OCI-LY1 (cell line): ENCODE results near the gene SECTM1.

ENCODE experiments used
- H2AFZ ChIP-seq: fragments of 200-600 bp; sonication (generic), shearing (Covaris generic); 2 replicates; pipeline ENCODE4 v1.6.0; 2014; ENCODE audit warnings: antibody characterized with exemption, mild to moderate bottlenecking, low read length
- H3F3A ChIP-seq: fragments of 200-600 bp; sonication (generic), shearing (Covaris generic); 2 replicates; pipeline ENCODE4 v1.6.0; 2014; ENCODE audit warnings: mild to moderate bottlenecking, antibody characterized with exemption, low read length, moderate library complexity; ENCODE audit not compliant: insufficient read depth
- H3K27ac ChIP-seq: fragments of 200-600 bp; sonication (generic); 2 replicates; pipeline ENCODE4 v1.5.1; 2014; ENCODE audit warnings: low read length, mixed run types, mild to moderate bottlenecking, low read depth; ENCODE audit not compliant: poor library complexity, severe bottlenecking
- H3K27me3 ChIP-seq: fragments of 200-600 bp; sonication (generic); 2 replicates; pipeline ENCODE4 v1.6.0; 2014; ENCODE audit warnings: antibody characterized with exemption, mild to moderate bottlenecking, low read length, moderate library complexity; ENCODE audit not compliant: insufficient read depth
- H3K36me3 ChIP-seq: fragments of 200-600 bp; sonication (generic); 2 replicates; pipeline ENCODE4 v1.6.1; 2014; ENCODE audit warnings: mild to moderate bottlenecking, antibody characterized with exemption, low read length, moderate library complexity, mixed read lengths; ENCODE audit not compliant: insufficient read depth
- H3K4me1 ChIP-seq: fragments of 200-600 bp; sonication (generic); 2 replicates; pipeline ENCODE4 v1.5.1; 2014; ENCODE audit warnings: mild to moderate bottlenecking, low read length, moderate library complexity; ENCODE audit not compliant: insufficient read depth, severe bottlenecking
- H3K4me2 ChIP-seq: fragments of 200-600 bp; sonication (generic), shearing (Covaris generic); 2 replicates; pipeline ENCODE4 v1.6.1; 2014; ENCODE audit warnings: low read length
- H3K4me3 ChIP-seq: fragments of 200-600 bp; sonication (generic); 2 replicates; pipeline ENCODE4 v1.5.1; 2014; ENCODE audit warnings: low read length, low read depth, mild to moderate bottlenecking, mixed read lengths; ENCODE audit not compliant: poor library complexity, severe bottlenecking
- H3K79me2 ChIP-seq: fragments of 200-600 bp; shearing (Covaris generic); 2 replicates; pipeline ENCODE4 v1.6.1; 2016; ENCODE audit warnings: mixed run types, low read length, mixed read lengths; ENCODE audit not compliant: insufficient read depth
- H3K9ac ChIP-seq: fragments of 200-600 bp; sonication (generic), shearing (Covaris generic); 2 replicates; pipeline ENCODE4 v1.6.1; 2014; ENCODE audit warnings: mild to moderate bottlenecking, low read length, mixed read lengths
- H3K9me2 ChIP-seq: fragments of 200-600 bp; sonication (generic), shearing (Covaris generic); 2 replicates; pipeline ENCODE4 v1.6.1; 2014; ENCODE audit warnings: low read depth, mild to moderate bottlenecking, low read length, mixed read lengths
- H3K9me3 ChIP-seq: fragments of 200-600 bp; shearing (Covaris generic); 2 replicates; pipeline ENCODE4 v1.6.1; 2014; ENCODE audit warnings: low read length, mixed read lengths
- H4K20me1 ChIP-seq: fragments of 200-600 bp; sonication (generic), shearing (Covaris generic); 2 replicates; pipeline ENCODE4 v1.6.0; 2016; ENCODE audit warnings: mild to moderate bottlenecking, low read length; ENCODE audit not compliant: insufficient read depth
- EZH2 ChIP-seq: fragments of 200-600 bp; sonication (generic), shearing (Covaris generic); IDR thresholded peaks from 2 replicates; pipeline ENCODE4 v1.8.0; 2017; ENCODE audit warnings: borderline replicate concordance, mixed run types, mild to moderate bottlenecking, antibody characterized with exemption, low read length, moderate library complexity, mixed read lengths
- TF ChIP-seq, protein P1 (sequence below): fragments of 200-600 bp; sonication (generic), shearing (Covaris generic); IDR thresholded peaks from 2 replicates; pipeline ENCODE4 v1.5.1; 2017; ENCODE audit warnings: mild to moderate bottlenecking, antibody characterized with exemption, low read length, moderate library complexity, mixed read lengths

Gene SECTM1

DNA sequence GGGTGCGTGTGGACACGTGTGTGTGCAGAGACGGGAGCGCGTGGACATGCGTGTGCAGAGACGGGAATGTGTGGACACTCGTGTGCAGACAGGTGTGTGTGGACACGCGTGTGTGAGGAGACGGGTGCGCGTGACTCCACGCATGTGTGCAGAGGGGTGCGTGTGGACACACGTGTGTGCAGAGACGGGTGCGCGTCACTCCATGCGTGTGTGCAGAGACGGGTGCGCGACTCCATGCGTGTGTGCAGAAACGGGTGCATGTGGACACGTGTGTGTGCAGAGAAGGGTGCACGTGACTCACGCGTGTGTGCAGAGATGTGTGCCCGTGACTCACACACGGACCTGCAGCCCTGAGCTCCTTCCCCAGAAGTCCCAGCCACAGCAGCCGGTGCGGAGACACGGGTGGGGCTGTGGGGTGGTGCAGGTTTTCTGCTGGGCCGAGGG, 13.9 kb downstream of the SECTM1 start:
- Histone ChIP-seq H3K4me1 (peaks cover 10% of the 10 kb centered on the region), H3K79me2 (no peaks in the 10 kb centered on the region), H4K20me1 (no peaks in the 10 kb centered on the region), H3K4me2 (no peak overlapping the region), H3K27me3 (peaks cover 10% of the 10 kb centered on the region; the same call in 1 of the 2 replicates), H3K4me3 (no peak overlapping the region), H3K9me3 (no peaks in the 10 kb centered on the region), H3K9ac (no peak overlapping the region), H2AFZ (no peak overlapping the region), H3F3A (no peaks in the 10 kb centered on the region; the same call in 1 of the 2 replicates), H3K36me3 (no peaks in the 10 kb centered on the region), H3K9me2 (no peaks in the 10 kb centered on the region), H3K27ac (no peak overlapping the region)
- TF ChIP-seq, protein P1, sequence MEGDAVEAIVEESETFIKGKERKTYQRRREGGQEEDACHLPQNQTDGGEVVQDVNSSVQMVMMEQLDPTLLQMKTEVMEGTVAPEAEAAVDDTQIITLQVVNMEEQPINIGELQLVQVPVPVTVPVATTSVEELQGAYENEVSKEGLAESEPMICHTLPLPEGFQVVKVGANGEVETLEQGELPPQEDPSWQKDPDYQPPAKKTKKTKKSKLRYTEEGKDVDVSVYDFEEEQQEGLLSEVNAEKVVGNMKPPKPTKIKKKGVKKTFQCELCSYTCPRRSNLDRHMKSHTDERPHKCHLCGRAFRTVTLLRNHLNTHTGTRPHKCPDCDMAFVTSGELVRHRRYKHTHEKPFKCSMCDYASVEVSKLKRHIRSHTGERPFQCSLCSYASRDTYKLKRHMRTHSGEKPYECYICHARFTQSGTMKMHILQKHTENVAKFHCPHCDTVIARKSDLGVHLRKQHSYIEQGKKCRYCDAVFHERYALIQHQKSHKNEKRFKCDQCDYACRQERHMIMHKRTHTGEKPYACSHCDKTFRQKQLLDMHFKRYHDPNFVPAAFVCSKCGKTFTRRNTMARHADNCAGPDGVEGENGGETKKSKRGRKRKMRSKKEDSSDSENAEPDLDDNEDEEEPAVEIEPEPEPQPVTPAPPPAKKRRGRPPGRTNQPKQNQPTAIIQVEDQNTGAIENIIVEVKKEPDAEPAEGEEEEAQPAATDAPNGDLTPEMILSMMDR: no peak
- TF ChIP-seq EZH2: no peak

DNA sequence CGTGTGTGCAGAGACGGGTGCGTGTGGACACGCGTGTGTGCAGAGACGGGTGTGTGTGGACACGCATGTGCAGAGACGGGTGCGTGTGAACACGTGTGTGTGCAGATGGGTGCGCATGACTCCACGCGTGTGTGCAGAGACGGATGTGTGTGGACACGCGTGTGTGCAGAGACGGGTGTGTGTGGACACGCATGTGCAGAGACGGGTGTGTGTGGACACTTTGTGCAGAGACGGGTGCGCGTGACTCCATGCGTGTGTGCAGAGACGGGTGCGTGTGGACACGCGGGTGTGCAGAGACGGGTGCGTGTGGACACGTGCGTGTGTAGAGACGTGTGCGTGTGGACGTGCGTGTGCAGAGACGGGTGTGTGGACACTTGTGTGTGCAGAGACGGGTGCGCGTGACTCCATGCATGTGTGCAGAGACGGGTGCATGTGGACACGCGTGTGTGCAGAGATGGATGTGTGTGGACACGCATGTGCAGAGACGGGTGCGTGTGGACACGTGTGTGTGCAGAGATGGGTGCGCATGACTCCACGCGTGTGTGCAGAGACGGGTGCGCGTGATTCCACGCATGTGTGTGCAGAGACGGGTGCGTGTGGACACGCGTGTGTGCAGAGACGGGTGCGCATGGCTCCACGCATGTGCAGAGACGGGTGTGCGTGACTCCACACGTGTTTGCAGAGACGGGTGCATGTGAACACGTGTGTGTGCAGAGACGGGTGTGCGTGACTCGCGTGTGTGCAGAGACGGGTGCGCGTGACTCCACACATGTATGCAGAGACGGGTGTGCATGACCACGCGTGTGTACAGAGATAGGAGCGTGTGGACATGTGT, 14.6 kb downstream of the SECTM1 start:
- no peak overlapping the region for H3K9ac ChIP-seq
- H3K4me1 ChIP-seq: peaks cover 10% of the 10 kb centered on the region
- H3K4me3 ChIP-seq: no peak overlapping the region
- H3F3A ChIP-seq: no peaks in the 10 kb centered on the region; the same call in 1 of the 2 replicates
- H3K79me2 ChIP-seq: no peaks in the 10 kb centered on the region
- no peak overlapping the region for H3K27ac ChIP-seq
- no peak overlapping the region for H3K4me2 ChIP-seq
- TF ChIP-seq, protein P1: no peak
- TF ChIP-seq EZH2: no peak
- H2AFZ ChIP-seq: no peak overlapping the region
- H3K9me3 ChIP-seq: no peaks in the 10 kb centered on the region
- H3K36me3 ChIP-seq: no peaks in the 10 kb centered on the region
- peaks cover 16% of the 10 kb centered on the region; the same call in 1 of the 2 replicates for H3K27me3 ChIP-seq
- no peaks in the 10 kb centered on the region for H4K20me1 ChIP-seq
- no peaks in the 10 kb centered on the region for H3K9me2 ChIP-seq

DNA sequence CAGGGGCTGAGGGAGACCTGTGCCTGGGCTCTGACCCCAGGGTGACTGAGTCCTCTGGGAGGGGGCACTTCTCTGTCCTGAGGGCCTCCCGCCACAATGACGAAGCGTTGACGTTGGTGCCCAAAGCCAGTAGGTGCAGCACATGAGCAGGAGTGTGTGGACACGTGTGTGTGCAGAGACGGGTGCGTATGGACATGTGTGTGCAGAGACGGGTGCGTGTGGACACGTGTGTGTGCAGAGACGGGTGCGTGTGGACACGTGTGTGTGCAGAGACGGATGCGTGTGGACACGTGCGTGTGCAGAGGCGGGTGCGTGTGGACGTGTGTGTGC, 15.4 kb downstream of the SECTM1 start:
- no peaks in the 10 kb centered on the region; the same call in 1 of the 2 replicates for H3F3A ChIP-seq
- H3K9ac ChIP-seq: no peak overlapping the region
- peaks cover 10% of the 10 kb centered on the region for H3K4me1 ChIP-seq
- H3K36me3 ChIP-seq: no peaks in the 10 kb centered on the region
- no peak overlapping the region for H2AFZ ChIP-seq
- H3K9me2 ChIP-seq: no peaks in the 10 kb centered on the region
- H3K9me3 ChIP-seq: no peaks in the 10 kb centered on the region
- H3K27me3 ChIP-seq: peaks cover 18% of the 10 kb centered on the region; the same call in 1 of the 2 replicates
- no peaks in the 10 kb centered on the region for H3K79me2 ChIP-seq
- H3K4me3 ChIP-seq: no peak overlapping the region
- no peak overlapping the region for H3K27ac ChIP-seq
- no peaks in the 10 kb centered on the region for H4K20me1 ChIP-seq
- no peak overlapping the region for H3K4me2 ChIP-seq
- no peak for TF ChIP-seq EZH2
- TF ChIP-seq, protein P1: no peak
